Measurements from ENCODE around the gene SCUBE1.

DNA sequence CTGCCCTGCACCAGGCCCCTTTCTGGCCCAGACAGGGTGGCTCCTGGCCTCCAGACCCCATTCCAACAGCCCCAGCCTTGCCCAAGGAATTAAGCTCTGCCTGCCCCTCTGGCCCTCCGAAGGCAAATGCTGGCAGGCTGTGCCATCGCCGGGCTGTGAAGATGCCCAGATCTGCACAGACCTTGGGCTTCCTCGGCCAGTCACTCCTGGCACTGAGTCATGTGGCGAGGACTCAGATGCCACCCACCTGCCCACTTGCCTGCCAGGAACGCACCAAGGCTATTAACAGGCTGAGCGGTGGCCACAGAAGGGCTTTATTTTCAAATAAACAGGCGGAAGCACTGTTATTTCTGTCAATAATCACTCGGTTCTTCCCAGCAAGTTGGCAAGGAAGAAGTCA lies 105.9 kb downstream of the SCUBE1 start:
- TF ChIP-seq CTCF (IDR thresholded peaks at IDR 0.05) (no peak), EZH2 (IDR thresholded peaks at IDR 0.05) (no peak)
